K562 (cell line): ENCODE results near the gene TAF9B. TPM values are rescaled to one million over a fixed set of nuclear protein-coding genes. Genes with fewer than 3 reads are reported as not detected.

Experiments
- CEBPG ChIP-seq, 3 experiments: fragments of 200-800 bp in 1 of 3; sonication (Bioruptor generic) in 1 of 3; sonication (generic) in 1 of 3; formaldehyde crosslinking in 1 of 3; IDR thresholded peaks in 2 of 3; conservative IDR thresholded peaks in 1 of 3; 2 replicates each; pipeline versions ENCODE4 v1.6.1 to v1.8.0; 2016 to 2022; ENCODE audit warnings: missing compliant biosample characterization in 2 of 3, missing genetic modification characterization in 2 of 3, mild to moderate bottlenecking in 1 of 3, missing genetic modification reagents in 1 of 3
- CREB1 ChIP-seq, 2 experiments: sonication (generic) in 1 of 2; formaldehyde crosslinking in 1 of 2; IDR thresholded peaks; 2 replicates each; pipeline versions ENCODE4 v1.6.1 to v1.8.0; 2012 to 2022; ENCODE audit warnings: inconsistent platforms in 1 of 2, mild to moderate bottlenecking in 1 of 2, missing genetic modification reagents in 1 of 2, moderate library complexity in 1 of 2
- E2F4 ChIP-seq: sonication (generic); formaldehyde crosslinking; IDR thresholded peaks from 2 replicates; pipeline ENCODE4 v1.8.0; 2022; ENCODE audit warnings: mild to moderate bottlenecking, low read depth, missing genetic modification reagents
- ERF ChIP-seq: fragments of 450-650 bp; formaldehyde crosslinking; IDR thresholded peaks from 2 replicates; pipeline ENCODE4 v1.4.0; 2020; ENCODE audit warnings: mild to moderate bottlenecking, mixed read lengths
- EZH2 ChIP-seq: IDR thresholded peaks from 2 replicates; pipeline ENCODE4 v1.6.1; 2012; ENCODE audit warnings: low read depth, mild to moderate bottlenecking, inconsistent platforms, low read length, borderline replicate concordance
- FOSL1 ChIP-seq: fragments of 200-800 bp; sonication (Bioruptor generic); conservative IDR thresholded peaks from 2 replicates; pipeline ENCODE4 v1.6.1; 2016; ENCODE audit warnings: missing genetic modification characterization, missing compliant biosample characterization
- FOXM1 ChIP-seq, 2 experiments: fragments of 450-650 bp in 1 of 2; sonication (generic) in 1 of 2; formaldehyde crosslinking in 1 of 2; IDR thresholded peaks; 2 replicates each; pipeline versions ENCODE4 v1.6.1 to v1.9.0; 2017 to 2022; ENCODE audit warnings: low read depth in 2 of 2, mild to moderate bottlenecking in 2 of 2, missing genetic modification reagents in 1 of 2, moderate library complexity in 1 of 2
- HNRNPLL ChIP-seq: fragments of 200-400 bp; formaldehyde crosslinking; IDR thresholded peaks from 2 replicates; pipeline ENCODE4 v1.6.1; 2017; ENCODE audit warnings: low read length, low read depth, mild to moderate bottlenecking; ENCODE audit not compliant: poor library complexity, severe bottlenecking
- L3MBTL2 ChIP-seq: fragments of 450-650 bp; IDR thresholded peaks from 2 replicates; pipeline ENCODE4 v1.6.1; 2016; ENCODE audit warnings: mild to moderate bottlenecking, moderate library complexity
- MAX ChIP-seq: sonication (generic); formaldehyde crosslinking; IDR thresholded peaks from 2 replicates; pipeline ENCODE4 v1.9.0; 2022; ENCODE audit warnings: mild to moderate bottlenecking, missing genetic modification reagents
- MAZ ChIP-seq, 2 experiments: fragments of 450-650 bp in 1 of 2; sonication (generic) in 1 of 2; formaldehyde crosslinking; IDR thresholded peaks in 1 of 2; conservative IDR thresholded peaks in 1 of 2; 2 replicates each; pipeline versions ENCODE4 v1.4.0 to v1.5.0; 2020; ENCODE audit warnings: mild to moderate bottlenecking in 1 of 2, missing genetic modification reagents in 1 of 2
- MTA3 ChIP-seq: fragments of 450-650 bp; formaldehyde crosslinking; IDR thresholded peaks from 2 replicates; pipeline ENCODE4 v1.6.1; 2017; ENCODE audit warnings: mild to moderate bottlenecking, borderline replicate concordance
- NFRKB ChIP-seq: fragments of 450-650 bp; IDR thresholded peaks from 2 replicates; pipeline ENCODE4 v1.6.1; 2016; ENCODE audit warnings: low read depth
- POLR2H ChIP-seq: IDR thresholded peaks from 2 replicates; pipeline ENCODE4 v1.6.1; 2016; ENCODE audit warnings: missing genetic modification characterization, low read depth, mild to moderate bottlenecking, control low read depth, missing compliant biosample characterization, moderate library complexity
- RBFOX2 ChIP-seq: fragments of 200-400 bp; formaldehyde crosslinking; IDR thresholded peaks from 2 replicates; pipeline ENCODE4 v1.6.1; 2017; ENCODE audit warnings: low read depth, mild to moderate bottlenecking, low read length, moderate library complexity
- RBM22 ChIP-seq: fragments of 200-400 bp; formaldehyde crosslinking; IDR thresholded peaks from 2 replicates; pipeline ENCODE4 v1.6.1; 2018; ENCODE audit warnings: low read length, low read depth; ENCODE audit not compliant: poor library complexity, severe bottlenecking
- SUPT5H ChIP-seq: fragments of 450-650 bp; IDR thresholded peaks from 2 replicates; pipeline ENCODE4 v1.6.1; 2016
- YY1 ChIP-seq, 3 experiments: IDR thresholded peaks; 2 replicates each; pipeline ENCODE4 v1.6.1; 2011; ENCODE audit warnings: low read length in 2 of 3, mild to moderate bottlenecking in 2 of 3, moderate library complexity in 2 of 3, borderline replicate concordance in 1 of 3, control low read depth in 1 of 3, low read depth in 1 of 3; ENCODE audit not compliant: insufficient read depth in 3 of 3, insufficient replicate concordance in 2 of 3, control insufficient read depth in 1 of 3, insufficient read length in 1 of 3; ENCODE audit errors: extremely low read depth in 1 of 3
- ZKSCAN3 ChIP-seq: fragments of 250-450 bp; sonication (Bioruptor Pico); IDR thresholded peaks from 2 replicates; pipeline ENCODE4 v1.4.0; 2020
- ZNF3 ChIP-seq: fragments of 250-450 bp; sonication (Bioruptor Pico); IDR thresholded peaks from 2 replicates; pipeline ENCODE4 v1.5.0; 2021; ENCODE audit warnings: mild to moderate bottlenecking, moderate library complexity
- polyA plus RNA-seq, 8 experiments: library from polyadenylated mRNA; depleted of rRNA in 4 of 8; stranded (reverse) in 5 of 8; unstranded in 3 of 8; fragments of >200 nt; fragmentation: Nextera tagmentation in 2 of 8; fragmentation: Illumina TruSeq in 1 of 8; extraction: Ambion mirVana in 2 of 8; extraction: Trizol in 1 of 8; gene quantifications; 2 replicates each; pipeline versions ENCODE4 v1.2.1 to v1.2.3, GENCODE V29; 2011 to 2014; ENCODE audit warnings: inconsistent platforms in 1 of 8, missing spikeins in 1 of 8
- total RNA-seq, 7 experiments: library from RNA; depleted of rRNA in 6 of 7; stranded (reverse); fragments of >200 nt in 6 of 7; fragmentation: Illumina TruSeq in 2 of 7; extraction: Trizol in 2 of 7; gene quantifications; 2 replicates each; pipeline versions ENCODE4 v1.2.1 to v1.2.3, GENCODE V29; 2011 to 2021; ENCODE audit warnings: low replicate concordance in 1 of 7
- TF ChIP-seq, protein P1 (sequence below): fragments of 250-450 bp; sonication (Bioruptor Pico); IDR thresholded peaks from 2 replicates; pipeline ENCODE4 v1.9.0; 2021; ENCODE audit warnings: mild to moderate bottlenecking, inconsistent platforms

The TAF9B gene
- total and polyA plus RNA-seq, 9 of the 15 experiments (the other 6 are each of a cell fraction or from before 2014, with no cell fraction given): 10.9 to 42.1 (median 20.8) TPM

- TF ChIP-seq FOXM1 (IDR thresholded peaks at IDR 0.05; ENCODE audit: low read depth): no peak
- TF ChIP-seq FOXM1 (CRISPR knock-in tag; IDR thresholded peaks at IDR 0.05; ENCODE audit: low read depth): no peak
- peak; percentile 68; the same call in 1 of the 2 replicates for TF ChIP-seq NFRKB
- TF ChIP-seq CEBPG (CRISPR knock-in tag; IDR thresholded peaks at IDR 0.05): no peak
- no peak for TF ChIP-seq CEBPG (tag; conservative IDR thresholded peaks at IDR 0.05 in 1 of 2, IDR thresholded peaks at IDR 0.05 in 1 of 2)
- no peak for TF ChIP-seq FOSL1 (tag)
- TF ChIP-seq CREB1 (IDR thresholded peaks at IDR 0.05): 0 out of 2 replicates have a peak, but pooled peaks have one; percentile 22
- peak; percentile 54; the same call in 1 of the 2 replicates for TF ChIP-seq CREB1 (CRISPR knock-in tag; IDR thresholded peaks at IDR 0.05)
- peak; percentile 81 for TF ChIP-seq RBM22
- no peak for TF ChIP-seq E2F4 (CRISPR knock-in tag)
- TF ChIP-seq MAX (CRISPR knock-in tag): 0 out of 2 replicates have a peak, but pooled peaks have one; percentile 21
- TF ChIP-seq, protein P1, sequence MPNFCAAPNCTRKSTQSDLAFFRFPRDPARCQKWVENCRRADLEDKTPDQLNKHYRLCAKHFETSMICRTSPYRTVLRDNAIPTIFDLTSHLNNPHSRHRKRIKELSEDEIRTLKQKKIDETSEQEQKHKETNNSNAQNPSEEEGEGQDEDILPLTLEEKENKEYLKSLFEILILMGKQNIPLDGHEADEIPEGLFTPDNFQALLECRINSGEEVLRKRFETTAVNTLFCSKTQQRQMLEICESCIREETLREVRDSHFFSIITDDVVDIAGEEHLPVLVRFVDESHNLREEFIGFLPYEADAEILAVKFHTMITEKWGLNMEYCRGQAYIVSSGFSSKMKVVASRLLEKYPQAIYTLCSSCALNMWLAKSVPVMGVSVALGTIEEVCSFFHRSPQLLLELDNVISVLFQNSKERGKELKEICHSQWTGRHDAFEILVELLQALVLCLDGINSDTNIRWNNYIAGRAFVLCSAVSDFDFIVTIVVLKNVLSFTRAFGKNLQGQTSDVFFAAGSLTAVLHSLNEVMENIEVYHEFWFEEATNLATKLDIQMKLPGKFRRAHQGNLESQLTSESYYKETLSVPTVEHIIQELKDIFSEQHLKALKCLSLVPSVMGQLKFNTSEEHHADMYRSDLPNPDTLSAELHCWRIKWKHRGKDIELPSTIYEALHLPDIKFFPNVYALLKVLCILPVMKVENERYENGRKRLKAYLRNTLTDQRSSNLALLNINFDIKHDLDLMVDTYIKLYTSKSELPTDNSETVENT: peak; percentile 46; the same call in 1 of the 2 replicates
- no peak for TF ChIP-seq ZNF3 (CRISPR knock-in tag)
- TF ChIP-seq POLR2H: peak; percentile 63
- no peak for TF ChIP-seq ERF
- TF ChIP-seq SUPT5H: peak; percentile 80
- no peak for TF ChIP-seq ZKSCAN3 (CRISPR knock-in tag)
- TF ChIP-seq L3MBTL2: peak; percentile 69
- TF ChIP-seq EZH2: no peak
- peak; percentile 93 for TF ChIP-seq RBFOX2
- TF ChIP-seq MAZ (CRISPR knock-in tag; conservative IDR thresholded peaks at IDR 0.05 in 1 of 2, IDR thresholded peaks at IDR 0.05 in 1 of 2): peak in 1 of 2 experiments; percentile 48; a peak in 2 of 4 replicates
- peak; percentile 31 for TF ChIP-seq HNRNPLL
- peak; percentile 64 to 93 (median 82) for TF ChIP-seq YY1 (IDR thresholded peaks at IDR 0.05; ENCODE audit: borderline replicate concordance in 1 of 3, control insufficient read depth in 1 of 3, extremely low read depth in 1 of 3, insufficient read depth in 3 of 3, insufficient read length in 1 of 3, insufficient replicate concordance in 2 of 3, low read depth in 1 of 3, low read length in 2 of 3)
- TF ChIP-seq MTA3: no peak
Measured at GRCh38 chrX:78139160-78140123, at the start of gene TAF9B (continued).
